GM10847 (cell line): ENCODE data around the gene PRKCA.

Experiments used
- POLR2A ChIP-seq: IDR thresholded peaks from 2 replicates; pipeline ENCODE4 v1.6.1; 2011; ENCODE audit not compliant: insufficient read length; ENCODE audit errors: extremely low read depth

PRKCA gene

GRCh38 chr17:66281661-66282369 lies 20.6 kb upstream of the PRKCA start:
- TF ChIP-seq POLR2A = no peak

- TF ChIP-seq POLR2A = no peak
Observed at GRCh38 chr17:66283296-66283934, 19.0 kb upstream of the PRKCA start.

- no peak for TF ChIP-seq POLR2A
Observed at GRCh38 chr17:66283971-66284370, 18.4 kb upstream of the PRKCA start.

GRCh38 chr17:66285149-66285548 lies 17.3 kb upstream of the PRKCA start:
- no peak for TF ChIP-seq POLR2A

GRCh38 chr17:66287911-66288310 lies 14.5 kb upstream of the PRKCA start:
- TF ChIP-seq POLR2A = no peak

- TF ChIP-seq POLR2A = no peak
Observed at GRCh38 chr17:66290101-66290722, 12.2 kb upstream of the PRKCA start.

GRCh38 chr17:66292353-66292752 lies 10.1 kb upstream of the PRKCA start:
- no peak for TF ChIP-seq POLR2A

- no peak for TF ChIP-seq POLR2A
Observed at GRCh38 chr17:66296289-66296725, 6.1 kb upstream of the PRKCA start.

- TF ChIP-seq POLR2A = no peak
Observed at GRCh38 chr17:66299711-66300110, 2.7 kb upstream of the PRKCA start.

GRCh38 chr17:66300956-66301355 lies 1.5 kb upstream of the PRKCA start:
- TF ChIP-seq POLR2A = no peak

GRCh38 chr17:66301367-66301863 lies 998 bp upstream of the PRKCA start:
- TF ChIP-seq POLR2A = no peak

- TF ChIP-seq POLR2A = no peak
Observed at GRCh38 chr17:66302761-66303626, 581 bp downstream of the PRKCA start.

GRCh38 chr17:66304304-66305174 lies 2.1 kb downstream of the PRKCA start:
- no peak for TF ChIP-seq POLR2A

- no peak for TF ChIP-seq POLR2A
Observed at GRCh38 chr17:66306446-66306845, 4.0 kb downstream of the PRKCA start.
